ENCODE data around the gene SLC34A3.
"Not testable (repeated sequence)": the region's sequence is repeated elsewhere in the genome, so short reads cannot be mapped to it uniquely, and the experiment has no call there.

SLC34A3 gene

GRCh38 chr9:137251490-137252268 lies 21.0 kb downstream of the SLC34A3 start:
- DNase-seq (ENCODE audit: low read depth), result no peak
- no peak overlapping the region for H3K4me3 ChIP-seq (ENCODE audit: low read depth, low read length)

- DNase-seq (ENCODE audit: low read depth), result no peak
- no peak overlapping the region for H3K4me3 ChIP-seq (ENCODE audit: low read depth, low read length)
These were observed 22.1 kb downstream of the SLC34A3 start for GRCh38 chr9:137252555-137253506.

GRCh38 chr9:137253717-137254623 lies 23.3 kb downstream of the SLC34A3 start:
- peak overlapping the region; percentile 86 for H3K4me3 ChIP-seq (ENCODE audit: low read depth, low read length)
- DNase-seq (ENCODE audit: low read depth), result no peak

- H3K4me3 ChIP-seq (ENCODE audit: low read depth, low read length), result peak within 1 kb of the TSS; percentile 95
- peak; percentile 41 for DNase-seq (ENCODE audit: low read depth)
These were observed 24.1 kb downstream of the SLC34A3 start, which contains the start of gene NELFB for GRCh38 chr9:137254624-137255447. TSS of gene NELFB (plus strand) at chr9:137255327.

GRCh38 chr9:137255448-137256114 lies 24.9 kb downstream of the SLC34A3 start:
- H3K4me3 ChIP-seq (ENCODE audit: low read depth, low read length), result peak overlapping the region; percentile 95
- no peak for DNase-seq (ENCODE audit: low read depth)

- peak overlapping the region; percentile 95 for H3K4me3 ChIP-seq (ENCODE audit: low read depth, low read length)
- DNase-seq (ENCODE audit: low read depth), result no peak
These were observed 25.7 kb downstream of the SLC34A3 start for GRCh38 chr9:137256362-137256761.

- DNase-seq (ENCODE audit: low read depth), result no peak
- no peak overlapping the region for H3K4me3 ChIP-seq (ENCODE audit: low read depth, low read length)
These were observed 26.2 kb downstream of the SLC34A3 start for GRCh38 chr9:137256856-137257255.

GRCh38 chr9:137262173-137262908 lies 31.6 kb downstream of the SLC34A3 start:
- not testable (repeated sequence) for H3K4me3 ChIP-seq (ENCODE audit: low read depth, low read length); DNase-seq (ENCODE audit: low read depth)

GRCh38 chr9:137262909-137263285 lies 32.2 kb downstream of the SLC34A3 start:
- H3K4me3 ChIP-seq (ENCODE audit: low read depth, low read length), result no peak overlapping the region
- DNase-seq (ENCODE audit: low read depth), result no peak

- DNase-seq (ENCODE audit: low read depth), result no peak
- H3K4me3 ChIP-seq (ENCODE audit: low read depth, low read length), result no peak overlapping the region
These were observed 32.8 kb downstream of the SLC34A3 start for GRCh38 chr9:137263506-137263905.

GRCh38 chr9:137264067-137264466 lies 33.4 kb downstream of the SLC34A3 start:
- no peak overlapping the region for H3K4me3 ChIP-seq (ENCODE audit: low read depth, low read length)
- DNase-seq (ENCODE audit: low read depth), result no peak

- no peak overlapping the region for H3K4me3 ChIP-seq (ENCODE audit: low read depth, low read length)
- no peak for DNase-seq (ENCODE audit: low read depth)
These were observed 34.9 kb downstream of the SLC34A3 start for GRCh38 chr9:137265496-137266161.

- no peak overlapping the region for H3K4me3 ChIP-seq (ENCODE audit: low read depth, low read length)
These were observed 35.4 kb downstream of the SLC34A3 start for GRCh38 chr9:137266162-137266527.

GRCh38 chr9:137266585-137267453 lies 36.1 kb downstream of the SLC34A3 start:
- H3K4me3 ChIP-seq (ENCODE audit: low read depth, low read length), result no peak overlapping the region
- no peak for DNase-seq (ENCODE audit: low read depth)

More at GRCh38 chr9:137266162-137266527, 35.4 kb downstream of the SLC34A3 start:
- no peak for DNase-seq (ENCODE audit: low read depth)

GRCh38 chr9:137267933-137268355 lies 37.2 kb downstream of the SLC34A3 start:
- no peak overlapping the region for H3K4me3 ChIP-seq (ENCODE audit: low read depth, low read length)
- no peak for DNase-seq (ENCODE audit: low read depth)

Measured in skeletal muscle cell (primary cell).